Left ventricle myocardium inferior (tissue), 1 donor: Measurements from ENCODE around the gene ICAM5. TPM values are rescaled to one million over a fixed set of nuclear protein-coding genes. Genes with fewer than 3 reads are reported as not detected.
A peak's percentile ranks its signal among the peaks of the same experiment; 100 is the strongest.

Experiments used
- DNase-seq: peaks from one replicate; pipeline ENCODE4 v3.0.0-alpha.2; 2020
- H3K27ac ChIP-seq: fragments of 200-600 bp; replicated peaks from 2 replicates; pipeline ENCODE4 v1.8.0; 2021
- H3K27me3 ChIP-seq: fragments of 200-600 bp; 2 replicates; pipeline ENCODE4 v1.8.0; 2021; ENCODE audit warnings: low read depth
- H3K36me3 ChIP-seq: fragments of 200-600 bp; 2 replicates; pipeline ENCODE4 v1.8.0; 2021
- H3K4me1 ChIP-seq: fragments of 200-600 bp; 2 replicates; pipeline ENCODE4 v1.8.0; 2021
- H3K4me3 ChIP-seq: fragments of 200-600 bp; 2 replicates; pipeline ENCODE4 v1.8.0; 2021; ENCODE audit warnings: mild to moderate bottlenecking, moderate library complexity
- H3K9me3 ChIP-seq: fragments of 200-600 bp; replicated peaks from 2 replicates; pipeline ENCODE4 v1.8.0; 2021
- CTCF ChIP-seq: fragments of 200-600 bp; IDR thresholded peaks from 2 replicates; pipeline ENCODE4 v1.8.0; 2021; ENCODE audit warnings: antibody characterized with exemption, mild to moderate bottlenecking, borderline replicate concordance
- intact Hi-C: fragments of 100-400 bp; cut with micrococcal nuclease; formaldehyde crosslinking; loops from one replicate; pipeline ENCODE4 v1.11.0; 2022
- total RNA-seq: library from RNA; stranded (reverse); fragmentation: NEBNext Ultra II Directional; extraction: Animal tissue kit (Norgen Biotek cat#: 25700); gene quantifications from one replicate; pipeline ENCODE4 v1.2.1, GENCODE V29; 2021
- donor health status: DM: no; HTN: yes; CAD: no; lungs with severe emphysema.

ICAM5 gene
- total RNA-seq, 1 donor from 2014 or later: 0.49 TPM

DNA sequence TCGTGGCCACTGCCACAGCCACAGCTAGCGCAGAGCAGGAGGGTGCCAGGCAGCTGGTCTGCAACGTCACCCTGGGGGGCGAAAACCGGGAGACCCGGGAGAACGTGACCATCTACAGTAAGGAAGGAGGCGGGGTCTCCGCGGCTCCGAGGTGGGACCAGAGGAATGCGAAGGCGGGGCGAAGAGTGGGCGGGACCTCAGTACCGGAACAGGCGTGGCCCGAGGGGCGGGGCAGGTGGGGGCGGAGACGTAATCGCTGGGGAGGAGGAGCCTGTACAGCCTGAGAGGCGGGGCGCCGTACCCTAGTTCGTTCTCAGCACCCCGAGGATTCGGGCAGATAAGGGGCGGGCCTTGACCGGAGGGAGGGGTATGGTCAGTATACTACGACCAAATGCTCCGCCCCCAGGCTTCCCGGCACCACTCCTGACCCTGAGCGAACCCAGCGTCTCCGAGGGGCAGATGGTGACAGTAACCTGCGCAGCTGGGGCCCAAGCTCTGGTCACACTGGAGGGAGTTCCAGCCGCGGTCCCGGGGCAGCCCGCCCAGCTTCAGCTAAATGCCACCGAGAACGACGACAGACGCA lies 2.5 kb downstream of the ICAM5 start:
- Histone ChIP-seq H3K27me3 (peaks cover 99% of the 10 kb centered on the region), H3K4me1 (peaks cover 74% of the 10 kb centered on the region), H3K27ac (no peak overlapping the region), H3K9me3 (no peaks in the 10 kb centered on the region), H3K4me3 (peak overlapping the region; percentile 67), H3K36me3 (no peaks in the 10 kb centered on the region)
- TF ChIP-seq CTCF: no peak
- intact Hi-C loops: no loop called here
- peak; percentile 78 for DNase-seq

GRCh38 chr19:10292789-10293636 lies 3.3 kb downstream of the ICAM5 start:
- H3K36me3 ChIP-seq: no peaks in the 10 kb centered on the region
- no peak for TF ChIP-seq CTCF
- intact Hi-C loops: no loop called here
- no peaks in the 10 kb centered on the region for H3K9me3 ChIP-seq
- DNase-seq: no peak
- peaks cover 67% of the 10 kb centered on the region for H3K4me1 ChIP-seq
- no peak overlapping the region for H3K27ac ChIP-seq
- H3K4me3 ChIP-seq: peak overlapping the region; percentile 67
- peaks cover 94% of the 10 kb centered on the region for H3K27me3 ChIP-seq

GRCh38 chr19:10293637-10294367 lies 4.0 kb downstream of the ICAM5 start:
- no peaks in the 10 kb centered on the region for H3K36me3 ChIP-seq
- no peak overlapping the region for H3K27ac ChIP-seq
- H3K4me3 ChIP-seq: no peak overlapping the region
- H3K9me3 ChIP-seq: no peaks in the 10 kb centered on the region
- no peak for DNase-seq
- no peak for TF ChIP-seq CTCF
- H3K4me1 ChIP-seq: peaks cover 59% of the 10 kb centered on the region
- intact Hi-C loops: no loop called here
- H3K27me3 ChIP-seq: peaks cover 90% of the 10 kb centered on the region

GRCh38 chr19:10294368-10294697 lies 4.6 kb downstream of the ICAM5 start:
- no peak overlapping the region for H3K27ac ChIP-seq
- H3K9me3 ChIP-seq: no peaks in the 10 kb centered on the region
- no peak overlapping the region for H3K4me3 ChIP-seq
- H3K27me3 ChIP-seq: peaks cover 85% of the 10 kb centered on the region
- DNase-seq: no peak
- no peaks in the 10 kb centered on the region for H3K36me3 ChIP-seq
- peaks cover 53% of the 10 kb centered on the region for H3K4me1 ChIP-seq
- no peak for TF ChIP-seq CTCF
- intact Hi-C loops: no loop called here

DNA sequence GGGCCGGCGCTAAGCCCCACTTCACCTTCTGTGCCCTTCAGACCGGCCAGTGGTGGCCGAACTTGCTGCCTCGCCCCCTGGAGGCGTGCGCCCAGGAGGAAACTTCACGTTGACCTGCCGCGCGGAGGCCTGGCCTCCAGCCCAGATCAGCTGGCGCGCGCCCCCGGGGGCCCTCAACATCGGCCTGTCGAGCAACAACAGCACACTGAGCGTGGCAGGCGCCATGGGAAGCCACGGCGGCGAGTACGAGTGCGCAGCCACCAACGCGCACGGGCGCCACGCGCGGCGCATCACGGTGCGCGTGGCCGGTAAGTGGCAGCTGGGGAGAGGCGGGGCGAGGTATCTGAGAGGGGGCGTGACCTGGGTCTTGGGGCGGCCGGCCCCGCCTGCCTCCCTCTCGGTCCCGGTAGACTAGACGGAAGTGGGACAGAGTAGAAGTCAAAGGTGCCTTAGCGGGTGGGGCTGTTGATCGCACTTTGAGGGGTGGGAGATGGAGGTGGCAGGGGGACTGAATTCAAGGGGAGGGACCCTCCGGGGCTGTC lies 5.6 kb downstream of the ICAM5 start:
- intact Hi-C loops: no loop called here
- no peak for DNase-seq
- Histone ChIP-seq H3K9me3 (no peaks in the 10 kb centered on the region), H3K4me3 (peak overlapping the region; percentile 54), H3K36me3 (no peaks in the 10 kb centered on the region), H3K27ac (no peak overlapping the region), H3K4me1 (peaks cover 43% of the 10 kb centered on the region), H3K27me3 (peaks cover 81% of the 10 kb centered on the region)
- TF ChIP-seq CTCF: no peak
